Suppressor macrophage (primary cell): ENCODE results near the gene RPL13.
A peak's percentile ranks its signal among the peaks of the same experiment; 100 is the strongest.

Experiments
- DNase-seq, 4 experiments: peaks; one replicate each; pipeline ENCODE4 v3.0.0-alpha.2; 2020 to 2022
- total RNA-seq, 17 experiments: gene quantifications; one replicate each; lab custom pipeline; 2026; ENCODE audit warnings: mixed read lengths in 6 of 17, inconsistent platforms in 3 of 17; lab: John Stamatoyannopoulos, UW

The RPL13 gene
- 160 to 489 (median 275) reads per million in 17 experiments for total RNA-seq

GRCh38 chr16:89560378-89561141 lies at the start of gene RPL13:
TSS of gene RPL13 (plus strand) at chr16:89560682. CDS start at chr16:89560960, 278 bp downstream.
- DNase-seq: peak; percentile 96 to 98 (median 97)

GRCh38 chr16:89511374-89511773 lies 49.1 kb upstream of the RPL13 start:
- DNase-seq: peak; percentile 44 to 74 (median 64)

GRCh38 chr16:89512453-89512852 lies 48.0 kb upstream of the RPL13 start:
- no peak for DNase-seq

GRCh38 chr16:89517128-89517527 lies 43.4 kb upstream of the RPL13 start:
- DNase-seq: no peak

GRCh38 chr16:89519881-89520280 lies 40.6 kb upstream of the RPL13 start:
- no peak for DNase-seq

DNA sequence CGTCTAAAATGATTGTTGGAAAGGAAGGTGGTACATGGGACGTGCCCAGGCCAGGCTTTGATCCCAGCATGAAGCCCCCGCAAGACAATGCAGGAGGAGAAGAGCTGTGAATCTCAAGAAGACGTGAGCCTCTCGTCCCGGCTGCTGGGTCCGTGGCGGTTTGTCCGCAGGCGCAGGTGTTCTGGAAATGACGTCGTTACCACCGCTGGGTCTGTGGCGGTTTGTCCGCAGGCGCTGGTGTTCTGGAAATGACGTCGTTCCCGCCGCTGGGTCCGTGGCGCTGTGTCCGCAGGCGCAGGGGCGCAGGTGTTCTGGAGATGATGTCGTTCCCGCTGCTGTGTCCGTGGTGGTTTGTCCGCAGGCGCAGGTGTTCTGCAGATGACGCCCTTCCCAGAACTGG lies 38.2 kb upstream of the RPL13 start:
- DNase-seq: no peak

DNA sequence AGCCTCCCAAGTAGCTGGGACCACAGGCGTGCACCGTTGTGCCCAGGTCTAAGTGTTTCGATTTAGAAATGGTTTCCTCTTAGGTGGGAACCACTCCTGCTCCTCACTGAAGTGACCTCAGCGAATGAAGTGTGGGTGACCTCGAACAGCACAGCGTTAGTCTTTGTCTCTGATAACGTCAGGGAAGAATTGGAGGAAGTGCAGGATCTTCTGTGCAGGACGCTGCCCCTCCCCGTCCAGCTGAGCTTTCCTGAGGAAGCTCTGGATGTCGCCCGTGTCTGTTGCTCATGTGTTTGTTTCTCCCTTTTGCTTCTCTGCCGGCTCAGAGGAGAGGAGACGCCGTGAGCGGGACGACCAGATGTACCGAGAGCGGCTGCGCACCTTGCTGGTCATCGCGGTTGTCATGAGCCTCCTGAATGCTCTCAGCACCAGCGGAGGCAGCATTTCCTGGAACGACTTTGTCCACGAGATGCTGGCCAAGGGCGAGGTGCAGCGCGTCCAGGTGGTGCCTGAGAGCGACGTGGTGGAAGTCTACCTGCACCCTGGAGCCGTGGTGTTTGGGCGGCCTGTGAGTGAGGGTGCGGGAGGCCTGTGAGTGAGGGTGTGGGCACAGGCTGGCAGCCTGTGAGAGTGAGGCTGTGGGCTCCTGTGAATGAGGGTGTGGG lies 36.7 kb upstream of the RPL13 start:
- no peak for DNase-seq

DNA sequence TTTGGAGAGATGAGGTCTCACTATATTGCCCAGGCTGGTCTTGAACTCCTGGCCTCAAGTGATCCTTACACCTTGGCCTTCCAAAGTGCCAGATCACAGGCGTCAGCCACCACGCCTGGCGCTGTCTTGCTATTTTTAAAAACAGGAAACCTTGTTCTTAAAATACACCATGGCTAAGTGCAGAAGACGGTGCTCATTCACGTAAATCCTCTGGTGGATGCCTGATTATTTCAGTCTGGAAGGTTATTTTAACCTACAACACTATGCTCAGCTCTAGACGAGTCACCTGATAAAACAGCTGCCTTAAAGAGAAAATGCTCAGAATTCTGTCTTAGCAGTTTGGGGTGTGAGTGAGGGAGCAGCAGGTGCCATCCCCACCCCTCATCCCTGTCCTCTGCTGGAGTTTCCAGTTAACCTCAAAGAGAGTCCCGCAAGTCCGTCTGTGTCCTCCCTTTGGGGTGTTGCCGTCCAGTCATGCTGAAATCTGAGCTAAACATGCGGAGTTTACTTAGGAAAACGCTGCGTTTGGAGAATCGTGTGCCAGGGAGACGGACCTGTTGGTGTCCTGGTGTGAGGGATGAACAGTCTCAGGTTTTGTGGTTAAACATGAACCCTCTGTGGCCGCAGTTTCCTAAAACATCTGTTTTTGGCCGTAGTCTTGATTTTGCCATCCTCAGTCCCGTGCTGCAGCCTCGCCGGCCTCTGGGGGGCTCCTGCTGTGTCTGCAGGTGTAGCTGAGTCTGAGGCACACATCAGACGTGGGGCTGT lies 35.2 kb upstream of the RPL13 start:
- no peak for DNase-seq

GRCh38 chr16:89529097-89529496 lies 31.4 kb upstream of the RPL13 start:
- no peak for DNase-seq

DNA sequence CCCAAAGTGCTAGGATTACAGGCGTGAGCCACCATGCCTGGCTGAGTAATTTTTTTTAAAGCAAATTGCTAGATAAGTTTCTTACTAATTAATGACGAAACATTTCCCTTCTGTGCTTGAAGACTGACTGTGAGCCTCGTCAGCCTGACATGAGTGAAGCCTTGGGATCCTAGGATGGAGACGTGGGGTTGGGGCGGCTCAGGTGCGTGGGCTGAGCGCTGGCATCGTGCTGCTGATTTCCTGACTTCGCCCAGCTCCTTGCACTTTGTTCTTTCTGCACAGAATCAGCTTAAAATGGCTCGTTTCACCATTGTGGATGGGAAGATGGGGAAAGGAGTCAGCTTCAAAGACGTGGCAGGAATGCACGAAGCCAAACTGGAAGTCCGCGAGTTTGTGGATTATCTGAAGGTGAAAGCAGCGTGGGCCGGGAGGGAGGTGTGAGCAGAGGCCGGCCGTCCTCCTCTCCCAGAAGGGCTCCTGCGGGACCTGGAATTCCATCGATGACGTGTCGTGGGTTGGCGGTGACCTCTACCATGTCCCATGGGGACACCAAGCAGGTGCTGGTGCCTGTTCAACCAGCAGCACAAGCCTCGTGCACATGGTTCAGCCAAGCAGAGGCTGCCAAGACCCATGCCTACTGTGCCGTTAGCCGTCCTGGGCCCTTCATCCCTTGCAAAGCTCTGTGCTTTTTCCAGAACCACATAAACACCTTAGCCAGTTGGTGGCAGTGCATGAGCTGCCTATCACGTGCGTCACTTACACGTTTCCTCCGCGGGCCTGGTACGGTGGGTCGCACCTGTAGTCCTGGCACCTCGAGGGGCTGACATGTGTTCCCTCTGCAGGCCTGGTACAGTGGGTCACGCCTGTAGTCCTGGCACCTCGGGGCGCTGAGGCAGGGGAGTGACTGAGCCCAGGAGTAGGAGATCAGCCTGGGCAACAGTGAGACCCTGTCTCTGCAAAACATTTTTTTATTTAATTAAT lies 29.8 kb upstream of the RPL13 start:
- DNase-seq: no peak

DNA sequence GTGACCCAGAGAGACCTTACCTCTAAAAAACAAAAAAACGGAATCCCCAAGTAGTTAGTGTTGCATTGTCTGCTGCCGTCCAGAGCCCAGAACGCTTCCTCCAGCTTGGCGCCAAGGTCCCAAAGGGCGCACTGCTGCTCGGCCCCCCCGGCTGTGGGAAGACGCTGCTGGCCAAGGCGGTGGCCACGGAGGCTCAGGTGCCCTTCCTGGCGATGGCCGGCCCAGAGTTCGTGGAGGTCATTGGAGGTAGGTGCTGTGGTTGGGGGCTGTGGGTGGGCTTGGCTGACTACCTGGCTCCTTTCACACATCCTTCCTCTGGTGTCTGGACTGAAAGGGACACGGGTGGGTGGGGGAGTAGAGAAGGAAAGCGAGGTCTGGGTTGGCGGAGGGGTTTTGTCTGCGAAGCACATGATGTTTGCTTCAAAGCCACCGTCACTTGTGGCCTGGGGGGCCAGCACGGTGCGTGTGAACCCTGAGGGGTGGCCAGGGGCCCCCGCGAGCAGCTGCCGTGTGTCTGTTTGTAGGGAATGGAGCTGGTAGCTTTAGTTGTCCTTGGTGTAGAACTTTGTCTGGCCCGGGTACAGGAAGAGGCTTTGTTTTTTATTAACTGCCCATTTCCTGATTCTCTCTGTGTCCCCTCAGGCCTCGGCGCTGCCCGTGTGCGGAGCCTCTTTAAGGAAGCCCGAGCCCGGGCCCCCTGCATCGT lies 28.5 kb upstream of the RPL13 start:
- DNase-seq: no peak

- peak; percentile 90 to 97 (median 93) for DNase-seq
Observed at GRCh38 chr16:89534252-89534756, 26.2 kb upstream of the RPL13 start.

- no peak for DNase-seq
Observed at GRCh38 chr16:89536371-89536770, 24.1 kb upstream of the RPL13 start.

- DNase-seq: peak in 2 of 4 experiments; percentile 17 to 23
Observed at GRCh38 chr16:89536886-89537548, 23.5 kb upstream of the RPL13 start.

DNA sequence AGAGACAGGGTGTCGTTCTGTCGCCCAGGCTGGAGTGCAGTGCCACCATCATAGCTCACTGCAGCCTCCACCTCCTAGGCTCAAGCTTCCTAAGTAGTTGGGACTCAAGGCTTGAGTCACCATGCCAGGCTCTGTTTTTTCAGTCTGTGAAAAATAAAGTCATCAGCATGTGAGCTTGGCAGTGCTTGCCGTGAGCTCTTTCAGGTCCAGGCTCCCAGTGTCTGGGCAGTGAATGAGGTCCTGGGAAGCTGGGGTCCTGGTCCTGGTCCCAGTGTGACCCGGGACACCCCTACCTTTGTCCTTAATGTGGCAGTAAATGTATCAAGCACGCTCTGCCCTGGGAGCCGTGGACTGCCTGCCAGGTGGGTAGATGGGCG lies 22.9 kb upstream of the RPL13 start:
- DNase-seq: no peak

- no peak for DNase-seq
Observed at GRCh38 chr16:89538286-89538685, 22.2 kb upstream of the RPL13 start.

GRCh38 chr16:89540557-89540956 lies 19.9 kb upstream of the RPL13 start:
- DNase-seq: no peak

GRCh38 chr16:89541792-89542191 lies 18.7 kb upstream of the RPL13 start:
- no peak for DNase-seq

GRCh38 chr16:89544113-89544512 lies 16.4 kb upstream of the RPL13 start:
- no peak for DNase-seq

GRCh38 chr16:89544713-89545043 lies 15.8 kb upstream of the RPL13 start:
- no peak for DNase-seq
